Ishikawa (cell line): ENCODE measurements around the gene PSMB5.

ENCODE experiments used
- CEBPB ChIP-seq: IDR thresholded peaks from 2 replicates; pipeline ENCODE4 v1.6.1; 2012
- CREB1 ChIP-seq: IDR thresholded peaks from 2 replicates; pipeline ENCODE4 v1.6.1; 2012; ENCODE audit warnings: low read depth
- EGR1 ChIP-seq: IDR thresholded peaks from 2 replicates; pipeline ENCODE4 v1.6.1; 2012
- EP300 ChIP-seq: IDR thresholded peaks from 2 replicates; pipeline ENCODE4 v1.6.1; 2012; ENCODE audit warnings: borderline replicate concordance
- FOXM1 ChIP-seq: IDR thresholded peaks from 2 replicates; pipeline ENCODE4 v1.6.1; 2012; ENCODE audit warnings: low read depth, borderline replicate concordance
- MAX ChIP-seq: IDR thresholded peaks from 2 replicates; pipeline ENCODE4 v1.6.1; 2012
- NFIC ChIP-seq: IDR thresholded peaks from 2 replicates; pipeline ENCODE4 v1.6.1; 2012
- RAD21 ChIP-seq: IDR thresholded peaks from 2 replicates; pipeline ENCODE4 v1.6.1; 2012; ENCODE audit warnings: low read depth
- REST ChIP-seq: IDR thresholded peaks from 2 replicates; pipeline ENCODE4 v1.6.1; 2012; ENCODE audit warnings: low read depth, mild to moderate bottlenecking
- TAF1 ChIP-seq: IDR thresholded peaks from 2 replicates; pipeline ENCODE4 v1.6.1; 2012; ENCODE audit warnings: low read depth, mild to moderate bottlenecking
- TCF12 ChIP-seq: IDR thresholded peaks from 2 replicates; pipeline ENCODE4 v1.6.1; 2012; ENCODE audit warnings: low read depth
- TEAD4 ChIP-seq: IDR thresholded peaks from 2 replicates; pipeline ENCODE4 v1.6.1; 2012
- YY1 ChIP-seq: IDR thresholded peaks from 2 replicates; pipeline ENCODE4 v1.6.1; 2012; ENCODE audit warnings: low read depth
- ZBTB7A ChIP-seq: IDR thresholded peaks from 2 replicates; pipeline ENCODE4 v1.6.1; 2012; ENCODE audit warnings: low read depth
- TF ChIP-seq, protein P1 (sequence below): IDR thresholded peaks from 2 replicates; pipeline ENCODE4 v1.6.1; 2012

PSMB5 gene

DNA sequence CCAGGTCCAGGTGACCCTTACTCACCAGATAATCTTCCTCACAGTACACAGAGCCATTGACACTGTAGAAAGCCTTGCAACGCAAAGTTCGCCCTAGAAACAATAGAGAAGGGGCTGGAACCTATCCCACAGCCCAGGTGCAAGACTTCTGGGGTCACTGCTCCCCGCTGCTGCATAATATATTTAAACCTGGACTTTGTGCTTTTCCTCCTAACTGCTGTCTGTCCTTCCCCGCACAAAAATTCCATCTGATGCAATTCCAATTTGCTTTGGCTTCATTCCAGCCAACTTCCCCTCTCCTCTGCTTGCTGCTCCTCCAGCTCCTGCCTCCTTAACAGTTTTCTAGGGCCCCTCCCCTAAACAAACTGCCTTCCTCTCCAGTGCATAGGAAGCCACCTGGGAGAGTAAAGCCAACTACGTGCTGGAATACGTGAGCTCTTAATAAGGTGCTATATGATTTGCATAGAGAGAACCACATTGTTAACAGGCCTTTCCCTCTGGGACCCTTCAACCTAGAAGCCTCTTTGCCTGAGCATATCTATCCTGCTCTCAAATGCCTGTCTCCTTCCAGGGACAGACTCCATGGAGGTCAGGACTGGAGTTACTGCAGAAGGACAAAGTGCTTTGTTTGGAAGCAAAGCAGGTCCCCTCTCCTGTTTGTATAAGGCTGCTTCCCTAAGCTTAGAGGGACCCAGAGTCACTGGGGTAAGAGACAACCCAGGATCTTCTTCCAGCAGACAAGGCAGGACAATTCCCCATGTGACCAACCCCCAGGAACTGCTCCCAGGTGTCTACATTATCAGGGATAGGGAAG, 57.9 kb downstream of the PSMB5 start:
- TF ChIP-seq REST (no peak), TCF12 (no peak), YY1 (no peak), NFIC (peak; percentile 65), TAF1 (no peak), TEAD4 (peak; percentile 20; the same call in 1 of the 2 replicates), RAD21 (no peak), CREB1 (no peak), FOXM1 (no peak), ZBTB7A (no peak), CEBPB (0 out of 2 replicates have a peak, but pooled peaks have one; percentile 37), EGR1 (no peak), EP300 (no peak), MAX (no peak)
- TF ChIP-seq, protein P1, sequence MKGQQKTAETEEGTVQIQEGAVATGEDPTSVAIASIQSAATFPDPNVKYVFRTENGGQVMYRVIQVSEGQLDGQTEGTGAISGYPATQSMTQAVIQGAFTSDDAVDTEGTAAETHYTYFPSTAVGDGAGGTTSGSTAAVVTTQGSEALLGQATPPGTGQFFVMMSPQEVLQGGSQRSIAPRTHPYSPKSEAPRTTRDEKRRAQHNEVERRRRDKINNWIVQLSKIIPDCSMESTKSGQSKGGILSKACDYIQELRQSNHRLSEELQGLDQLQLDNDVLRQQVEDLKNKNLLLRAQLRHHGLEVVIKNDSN: no peak
